HCT116 (cell line): ENCODE data around the gene WNK2. TPM values are rescaled to one million over a fixed set of nuclear protein-coding genes. Genes with fewer than 3 reads are reported as not detected.

Experiments
- ATAC-seq: fragments of 200-7000 bp; cut with Tn5 transposase; 2 replicates; pipeline ENCODE4 v1.9.1; 2020; ENCODE audit warnings: mild to moderate bottlenecking, moderate library complexity
- BruUV-seq: library from RNA; stranded (reverse); fragments of 400-500 nt; replicated peaks from 2 replicates; lab custom pipeline; 2021; lab: Mats Ljungman, UMichigan
- CTCF ChIA-PET: fragments of 300-600 bp; sonication (Branson Sonifier 250); formaldehyde crosslinking; loops from one replicate; lab custom pipeline; 2021; ENCODE audit warnings: antibody characterized with exemption; lab: Charles Lee
- POLR2A ChIA-PET: fragments of 300-600, 350-600 bp; sonication (Branson Sonifier 250); formaldehyde crosslinking; loops from one replicate; lab custom pipeline; 2021; ENCODE audit warnings: antibody characterized with exemption; lab: Charles Lee
- RAD21 ChIA-PET, 2 experiments: fragments of 300-600 bp; sonication (Branson Sonifier 250); formaldehyde crosslinking; loops; one replicate each; lab custom pipeline; 2023; ENCODE audit warnings: low total read pairs in 2 of 2; ENCODE audit not compliant: uncharacterized antibody in 2 of 2, unreplicated experiment in 2 of 2, low non-redundant PET in 1 of 2; lab: Charles Lee
- DNase-seq: peaks from one replicate; pipeline ENCODE4 v3.0.0-alpha.2; 2010; ENCODE audit warnings: low read depth, low spot score
- H2AFZ ChIP-seq: fragments of 200-600 bp; shearing (Covaris generic), sonication (generic); 2 replicates; pipeline ENCODE4 v1.6.1; 2017; ENCODE audit warnings: low read depth, mixed run types, mixed read lengths, antibody characterized with exemption, low read length; ENCODE audit not compliant: poor library complexity, severe bottlenecking
- H3K27ac ChIP-seq: 2 replicates; pipeline ENCODE4 v1.5.1; 2012; ENCODE audit warnings: low read depth, low read length
- H3K27me3 ChIP-seq: fragments of 200-600 bp; sonication (generic); 2 replicates; pipeline ENCODE4 v1.6.1; 2016; ENCODE audit warnings: mixed run types, low read length, mixed read lengths; ENCODE audit not compliant: insufficient read depth
- H3K36me3 ChIP-seq, 2 experiments: fragments of 200-500 bp in 1 of 2; fragments of 200-600 bp in 1 of 2; sonication (Bioruptor generic) in 1 of 2; sonication (generic) in 1 of 2; 2 replicates each; pipeline versions ENCODE4 v1.5.1 to v1.6.1; 2014 to 2016; ENCODE audit warnings: low read length in 2 of 2, inconsistent platforms in 1 of 2, mixed read lengths in 1 of 2, mixed run types in 1 of 2; ENCODE audit not compliant: insufficient read depth in 2 of 2, control insufficient read depth in 1 of 2
- H3K4me1 ChIP-seq, 2 experiments: fragments of 200-600 bp in 1 of 2; sonication (generic) in 1 of 2; 2 replicates each; pipeline versions ENCODE4 v1.5.1 to v1.6.1; 2012 to 2017; ENCODE audit warnings: low read length in 2 of 2, inconsistent platforms in 1 of 2, mild to moderate bottlenecking in 1 of 2, mixed read lengths in 1 of 2, mixed run types in 1 of 2, moderate library complexity in 1 of 2; ENCODE audit not compliant: insufficient read depth in 2 of 2, control insufficient read depth in 1 of 2
- H3K4me2 ChIP-seq: fragments of 200-600 bp; sonication (generic); 2 replicates; pipeline ENCODE4 v1.6.1; 2017; ENCODE audit warnings: mixed run types, low read length, mixed read lengths
- H3K4me3 ChIP-seq, 2 experiments: fragments of 200-600 bp in 1 of 2; sonication (generic) in 1 of 2; replicated peaks in 1 of 2; 2 replicates each; pipeline ENCODE4 v1.5.1; 2011 to 2016; ENCODE audit warnings: low read length in 2 of 2, control low read depth in 1 of 2, low read depth in 1 of 2, mild to moderate bottlenecking in 1 of 2, mixed read lengths in 1 of 2, mixed run types in 1 of 2
- H3K79me2 ChIP-seq: fragments of 200-600 bp; sonication (generic); 2 replicates; pipeline ENCODE4 v1.6.1; 2017; ENCODE audit warnings: mild to moderate bottlenecking, mixed run types, low read length, moderate library complexity, mixed read lengths; ENCODE audit not compliant: insufficient read depth
- H3K9ac ChIP-seq: fragments of 200-600 bp; sonication (generic); 2 replicates; pipeline ENCODE4 v1.6.1; 2016; ENCODE audit warnings: low read length, mixed read lengths
- H3K9me2 ChIP-seq: fragments of 200-600 bp; sonication (generic), shearing (Covaris generic); 2 replicates; pipeline ENCODE4 v1.6.1; 2017; ENCODE audit warnings: mixed run types, mild to moderate bottlenecking, moderate library complexity; ENCODE audit not compliant: insufficient read depth
- H3K9me3 ChIP-seq, 2 experiments: fragments of 200-500 bp in 1 of 2; fragments of 200-600 bp in 1 of 2; sonication (Bioruptor generic) in 1 of 2; sonication (generic) in 1 of 2; 2 replicates each; pipeline ENCODE4 v1.6.1; 2014 to 2017; ENCODE audit warnings: low read length in 2 of 2, mixed read lengths in 2 of 2, inconsistent platforms in 1 of 2, low read depth in 1 of 2, mild to moderate bottlenecking in 1 of 2, mixed run types in 1 of 2, moderate library complexity in 1 of 2; ENCODE audit not compliant: control insufficient read depth in 1 of 2, insufficient read depth in 1 of 2
- H4K20me1 ChIP-seq: fragments of 200-600 bp; sonication (generic), shearing (Covaris generic); 2 replicates; pipeline ENCODE4 v1.6.1; 2017; ENCODE audit warnings: mixed run types, mild to moderate bottlenecking, moderate library complexity; ENCODE audit not compliant: insufficient read depth
- CBX3 ChIP-seq: IDR thresholded peaks from 2 replicates; pipeline ENCODE4 v1.6.1; 2012; ENCODE audit warnings: low read depth
- CEBPB ChIP-seq: IDR thresholded peaks from 2 replicates; pipeline ENCODE4 v1.6.1; 2012; ENCODE audit warnings: low read depth
- ELF1 ChIP-seq: IDR thresholded peaks from 2 replicates; pipeline ENCODE4 v1.6.1; 2012; ENCODE audit warnings: low read depth, borderline replicate concordance
- FOSL1 ChIP-seq: IDR thresholded peaks from 2 replicates; pipeline ENCODE4 v1.6.1; 2012; ENCODE audit warnings: low read depth
- JUND ChIP-seq: IDR thresholded peaks from 2 replicates; pipeline ENCODE4 v1.6.1; 2012
- POLR2A ChIP-seq: IDR thresholded peaks from 2 replicates; pipeline ENCODE4 v1.7.0; 2011; ENCODE audit warnings: borderline replicate concordance; ENCODE audit not compliant: insufficient read depth, insufficient read length; ENCODE audit errors: extremely low read depth
- RAD21 ChIP-seq: IDR thresholded peaks from 2 replicates; pipeline ENCODE4 v1.6.1; 2012; ENCODE audit warnings: low read depth, mild to moderate bottlenecking
- REST ChIP-seq: IDR thresholded peaks from 2 replicates; pipeline ENCODE4 v1.6.1; 2012; ENCODE audit warnings: low read depth
- SIN3A ChIP-seq: IDR thresholded peaks from 2 replicates; pipeline ENCODE4 v1.6.1; 2012; ENCODE audit warnings: low read depth
- SRF ChIP-seq: IDR thresholded peaks from 2 replicates; pipeline ENCODE4 v1.6.1; 2012; ENCODE audit warnings: low read depth
- YY1 ChIP-seq: IDR thresholded peaks from 2 replicates; pipeline ENCODE4 v1.6.1; 2011; ENCODE audit warnings: low read length, low read depth, moderate library complexity, mild to moderate bottlenecking; ENCODE audit not compliant: insufficient replicate concordance; ENCODE audit errors: extremely low read depth
- ZBTB33 ChIP-seq: IDR thresholded peaks from 2 replicates; pipeline ENCODE4 v1.6.1; 2011; ENCODE audit warnings: mild to moderate bottlenecking, low read length, moderate library complexity; ENCODE audit not compliant: insufficient replicate concordance; ENCODE audit errors: extremely low read depth
- ZNF274 ChIP-seq: fragments of 200-500 bp; sonication (Bioruptor generic); IDR thresholded peaks from 2 replicates; pipeline ENCODE4 v1.6.1; 2014; ENCODE audit warnings: mild to moderate bottlenecking, low read depth, low read length, inconsistent platforms
- intact Hi-C: fragments of 100-400 bp; cut with micrococcal nuclease; formaldehyde crosslinking; loops from 2 replicates; pipeline ENCODE4 v1.10.0; 2022
- total RNA-seq: library from RNA; stranded (reverse); gene quantifications from one replicate; pipeline ENCODE4 v1.2.1, GENCODE V29; 2021; ENCODE audit not compliant: unreplicated experiment

The WNK2 gene
- total RNA-seq, 1 experiment from 2014 or later, result 24.4 TPM

- no peak overlapping the region for H3K27ac ChIP-seq
- intact Hi-C loops, result no loop called here
- TF ChIP-seq RAD21, result no peak
- TF ChIP-seq CBX3, result no peak
- TF ChIP-seq ELF1, result no peak
- TF ChIP-seq SIN3A, result no peak
- TF ChIP-seq ZBTB33, result no peak
- no peak for TF ChIP-seq ZNF274
- TF ChIP-seq CEBPB, result no peak
- TF ChIP-seq REST, result no peak
- no peak for TF ChIP-seq POLR2A
- no peak for TF ChIP-seq JUND
- no peak for TF ChIP-seq SRF
- TF ChIP-seq FOSL1, result no peak
- no peak for TF ChIP-seq YY1
- H3K79me2 ChIP-seq, result peaks cover 16% of the 10 kb centered on the region
- H2AFZ ChIP-seq, result no peak overlapping the region
- no peaks in the 10 kb centered on the region for H3K9me3 ChIP-seq
- POLR2A ChIA-PET, result no interaction called here
- no peak overlapping the region for H3K4me2 ChIP-seq
- RAD21 ChIA-PET, result no interaction called here
- ATAC-seq, result no peak
- H3K4me3 ChIP-seq, result no peak overlapping the region
- H3K9me2 ChIP-seq, result no peaks in the 10 kb centered on the region
- H3K4me1 ChIP-seq, result peaks cover 37 to 47% of the 10 kb centered on the region in 2 experiments
- no peaks in the 10 kb centered on the region for H3K36me3 ChIP-seq
- no peak for DNase-seq
- no TSS peak for BruUV-seq
- no peaks in the 10 kb centered on the region for H3K27me3 ChIP-seq
- H3K9ac ChIP-seq, result no peak overlapping the region
- CTCF ChIA-PET, result no interaction called here
- no peaks in the 10 kb centered on the region for H4K20me1 ChIP-seq
Observed at GRCh38 chr9:93226819-93227218, 42.9 kb downstream of the WNK2 start.
